Measurements from ENCODE around the gene TFEB. TPM values are rescaled to one million over a fixed set of nuclear protein-coding genes. Genes with fewer than 3 reads are reported as not detected.
"Not testable (repeated sequence)": the region's sequence is repeated elsewhere in the genome, so short reads cannot be mapped to it uniquely, and the experiment has no call there.

The TFEB gene
- total RNA-seq, 1 experiment from 2014 or later = 4.4 TPM

GRCh38 chr6:41768545-41769308 lies 33.3 kb upstream of the TFEB start:
- Histone ChIP-seq H3K36me3 (no peaks in the 10 kb centered on the region), H3K4me3 (no peak overlapping the region), H3K9me3 (no peaks in the 10 kb centered on the region), H3K27me3 (no peaks in the 10 kb centered on the region)
- DNase-seq = no peak

- Histone ChIP-seq H3K36me3 (no peaks in the 10 kb centered on the region), H3K9me3 (no peaks in the 10 kb centered on the region), H3K27me3 (no peaks in the 10 kb centered on the region), H3K4me3 (no peak overlapping the region)
- peak; percentile 64 for DNase-seq
Measured at GRCh38 chr6:41767112-41767833, 31.9 kb upstream of the TFEB start.

- not testable (repeated sequence) for H3K27me3 ChIP-seq, H3K9me3 ChIP-seq, H3K36me3 ChIP-seq, H3K4me3 ChIP-seq
- DNase-seq = peak; percentile 22
Measured at GRCh38 chr6:41766043-41766664, 30.7 kb upstream of the TFEB start.

GRCh38 chr6:41763470-41763869 lies 28.1 kb upstream of the TFEB start:
- H3K4me3 ChIP-seq = no peak overlapping the region
- H3K36me3 ChIP-seq = no peaks in the 10 kb centered on the region
- no peaks in the 10 kb centered on the region for H3K9me3 ChIP-seq
- no peak for DNase-seq
- no peaks in the 10 kb centered on the region for H3K27me3 ChIP-seq

GRCh38 chr6:41759905-41760579 lies 24.6 kb upstream of the TFEB start:
- H3K27me3 ChIP-seq = no peaks in the 10 kb centered on the region

GRCh38 chr6:41759106-41759904 lies 23.9 kb upstream of the TFEB start:
- Histone ChIP-seq H3K9me3 (no peaks in the 10 kb centered on the region), H3K36me3 (no peaks in the 10 kb centered on the region), H3K4me3 (no peak overlapping the region), H3K27me3 (no peaks in the 10 kb centered on the region)
- DNase-seq = no peak

More at GRCh38 chr6:41759905-41760579, 24.6 kb upstream of the TFEB start:
- no peak for DNase-seq
- Histone ChIP-seq H3K36me3 (no peaks in the 10 kb centered on the region), H3K9me3 (no peaks in the 10 kb centered on the region), H3K4me3 (no peak overlapping the region)

- DNase-seq = no peak
- Histone ChIP-seq H3K36me3 (no peaks in the 10 kb centered on the region), H3K27me3 (no peaks in the 10 kb centered on the region), H3K9me3 (no peaks in the 10 kb centered on the region), H3K4me3 (no peak overlapping the region)
Measured at GRCh38 chr6:41758641-41759035, 23.2 kb upstream of the TFEB start.

GRCh38 chr6:41757931-41758640 lies 22.7 kb upstream of the TFEB start:
- H3K9me3 ChIP-seq = no peaks in the 10 kb centered on the region
- H3K36me3 ChIP-seq = no peaks in the 10 kb centered on the region
- H3K4me3 ChIP-seq = no peak overlapping the region
- DNase-seq = no peak
- H3K27me3 ChIP-seq = no peaks in the 10 kb centered on the region

GRCh38 chr6:41757271-41757670 lies 21.9 kb upstream of the TFEB start:
- Histone ChIP-seq H3K9me3 (no peaks in the 10 kb centered on the region), H3K36me3 (no peaks in the 10 kb centered on the region), H3K4me3 (no peak overlapping the region), H3K27me3 (no peaks in the 10 kb centered on the region)
- no peak for DNase-seq

- no peak overlapping the region for H3K4me3 ChIP-seq
- H3K27me3 ChIP-seq = no peaks in the 10 kb centered on the region
- H3K36me3 ChIP-seq = no peaks in the 10 kb centered on the region
- no peaks in the 10 kb centered on the region for H3K9me3 ChIP-seq
- DNase-seq = no peak
Measured at GRCh38 chr6:41756354-41756753, 20.9 kb upstream of the TFEB start.

GRCh38 chr6:41755895-41756294 lies 20.5 kb upstream of the TFEB start:
- no peak for DNase-seq

GRCh38 chr6:41750374-41750773 lies 15.0 kb upstream of the TFEB start:
- DNase-seq = no peak
- Histone ChIP-seq H3K27me3 (no peaks in the 10 kb centered on the region), H3K36me3 (no peaks in the 10 kb centered on the region), H3K9me3 (no peaks in the 10 kb centered on the region), H3K4me3 (no peak overlapping the region)

More at GRCh38 chr6:41755895-41756294, 20.5 kb upstream of the TFEB start:
- no peaks in the 10 kb centered on the region for H3K27me3 ChIP-seq
- H3K9me3 ChIP-seq = no peaks in the 10 kb centered on the region
- H3K4me3 ChIP-seq = no peak overlapping the region
- no peaks in the 10 kb centered on the region for H3K36me3 ChIP-seq

GRCh38 chr6:41748542-41748941 lies 13.1 kb upstream of the TFEB start:
- H3K27me3 ChIP-seq = no peaks in the 10 kb centered on the region
- H3K9me3 ChIP-seq = no peaks in the 10 kb centered on the region
- H3K36me3 ChIP-seq = no peaks in the 10 kb centered on the region
- H3K4me3 ChIP-seq = no peak overlapping the region
- no peak for DNase-seq

- no peaks in the 10 kb centered on the region for H3K36me3 ChIP-seq
- no peak overlapping the region for H3K4me3 ChIP-seq
- H3K9me3 ChIP-seq = no peaks in the 10 kb centered on the region
- no peak for DNase-seq
- no peaks in the 10 kb centered on the region for H3K27me3 ChIP-seq
Measured at GRCh38 chr6:41748102-41748477, 12.7 kb upstream of the TFEB start.

GRCh38 chr6:41747256-41748101 lies 12.1 kb upstream of the TFEB start, which contains the start of gene PGC:
Gene PGC, minus strand, starts transcription at chr6:41747397. Its CDS starts 63 bp downstream, at chr6:41747334.
- Histone ChIP-seq H3K4me3 (no peak within 1 kb of the TSS), H3K9me3 (no peaks in the 10 kb centered on the region), H3K27me3 (no peaks in the 10 kb centered on the region), H3K36me3 (no peaks in the 10 kb centered on the region)
- no peak for DNase-seq

Data from MG63 (cell line).